Activated CD8-positive, alpha-beta memory T cell treated with anti-CD3 and anti-CD28 coated beads, Interleukin-2, amount 50 U/mL, for 1 hour (primary cell): Measurements from ENCODE around the gene TMEM97.
"Not testable (repeated sequence)": the region's sequence is repeated elsewhere in the genome, so short reads cannot be mapped to it uniquely, and the experiment has no call there.

ENCODE experiments used
- DNase-seq: peaks from one replicate; pipeline ENCODE4 v3.0.0-alpha.2; 2020; ENCODE audit errors: extremely low read depth

Gene TMEM97

GRCh38 chr17:28318759-28319597 lies at the start of gene TMEM97:
TSS of gene TMEM97 (plus strand) at chr17:28319200. CDS start at chr17:28319240, 40 bp downstream.
- DNase-seq: peak; percentile 80

DNA sequence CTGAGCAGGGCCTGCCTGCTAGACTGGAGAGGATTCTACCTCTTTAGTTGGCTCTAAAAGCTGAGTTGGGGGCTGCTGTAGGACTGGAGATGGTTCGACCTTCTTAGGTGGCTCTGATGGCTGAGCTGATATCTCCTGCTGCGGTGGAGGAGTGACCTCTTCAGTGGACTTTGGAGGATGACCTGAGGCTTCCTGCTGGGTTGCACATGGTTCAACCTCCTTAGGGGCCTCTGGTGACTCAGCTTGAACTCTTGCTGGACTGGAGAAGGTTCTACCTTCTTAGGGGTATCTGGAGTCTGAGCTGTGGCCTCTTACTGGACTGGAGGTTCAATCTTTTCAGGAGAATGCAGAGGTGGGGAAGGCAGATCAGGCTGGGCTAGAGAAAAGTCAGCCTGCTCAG lies 48.9 kb upstream of the TMEM97 start:
- DNase-seq: no peak

DNA sequence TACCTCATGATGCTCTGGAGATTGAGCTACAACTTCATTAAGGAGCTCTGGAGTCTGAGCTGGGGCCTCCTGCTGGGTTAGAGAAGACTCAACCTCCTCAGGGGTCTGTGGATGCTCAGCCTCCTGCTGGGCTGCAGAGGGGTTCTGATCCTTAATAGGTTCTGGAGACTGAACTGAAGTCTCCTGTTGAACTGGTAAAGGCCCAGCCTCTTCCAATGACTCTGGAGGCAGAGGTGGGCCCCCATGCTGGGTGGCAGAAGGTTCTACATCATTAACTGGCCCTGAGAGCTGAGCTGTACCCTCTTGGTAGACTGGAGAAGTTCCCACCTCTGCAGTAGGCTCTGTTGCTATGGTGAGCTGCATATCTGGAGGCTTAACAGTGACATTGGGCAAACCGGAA lies 48.1 kb upstream of the TMEM97 start:
- DNase-seq: no peak

DNA sequence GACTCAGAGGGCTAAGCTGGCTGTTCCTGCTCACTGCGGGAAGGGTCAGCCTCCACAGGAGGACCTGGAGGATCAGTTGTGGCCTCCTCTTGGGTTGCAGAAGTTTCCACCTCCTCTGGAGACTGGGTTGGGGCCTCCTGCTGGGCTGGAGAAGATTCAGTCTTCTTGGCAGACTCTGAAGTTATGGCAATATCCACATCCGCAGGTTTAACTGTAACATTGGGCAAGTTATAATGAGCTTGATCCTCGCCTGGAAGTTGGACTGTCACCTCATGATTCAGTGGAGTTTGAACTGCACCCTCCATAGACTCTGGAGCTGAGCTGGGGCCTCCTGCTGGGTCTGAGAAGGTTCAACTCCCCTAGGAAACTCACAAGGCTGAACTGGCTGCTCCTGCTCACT lies 47.6 kb upstream of the TMEM97 start:
- DNase-seq: no peak

DNA sequence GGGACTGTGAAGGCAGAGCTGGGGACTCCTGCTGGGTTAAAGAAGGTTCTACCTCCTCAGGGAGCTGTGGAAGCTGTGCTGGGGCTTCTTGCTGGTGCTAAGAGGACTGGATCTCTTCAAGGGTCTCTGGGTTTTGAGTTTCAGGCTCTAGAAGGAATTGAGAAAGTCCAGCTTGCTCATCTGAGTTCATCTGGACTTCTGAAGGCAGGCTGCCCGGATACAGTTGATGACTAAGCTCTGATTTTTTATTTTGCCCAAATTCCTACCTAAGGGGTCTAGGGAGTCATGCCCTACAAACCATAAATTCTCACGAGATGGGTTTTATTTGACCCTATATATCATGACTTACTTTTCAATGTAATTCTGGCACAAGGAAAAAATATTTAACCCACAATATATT lies 46.8 kb upstream of the TMEM97 start:
- DNase-seq: no peak

- DNase-seq: not testable (repeated sequence)
These were observed 45.7 kb upstream of the TMEM97 start for GRCh38 chr17:28273341-28273740.

- no peak for DNase-seq
These were observed 44.3 kb upstream of the TMEM97 start for GRCh38 chr17:28274591-28275265.

DNA sequence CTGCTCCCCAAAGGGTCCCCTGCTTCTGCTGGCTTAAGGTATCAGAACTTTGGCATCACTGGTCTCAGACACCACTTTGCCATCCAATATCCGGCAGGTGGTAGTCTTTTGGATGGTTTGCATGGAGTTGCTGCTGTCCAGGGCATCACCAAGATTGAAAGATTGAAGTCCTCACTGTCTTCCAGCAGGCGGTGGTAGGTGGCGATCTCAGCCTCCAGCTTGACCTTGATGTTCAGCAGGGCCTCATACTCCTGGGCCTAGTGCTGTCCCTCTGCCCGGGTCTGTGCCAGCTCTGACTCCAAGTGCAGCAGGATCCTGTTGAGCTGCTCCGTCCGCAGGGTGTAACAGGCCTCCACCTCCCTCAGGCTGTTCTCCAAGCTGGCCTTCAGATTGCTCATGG lies 43.0 kb upstream of the TMEM97 start:
- no peak for DNase-seq

DNA sequence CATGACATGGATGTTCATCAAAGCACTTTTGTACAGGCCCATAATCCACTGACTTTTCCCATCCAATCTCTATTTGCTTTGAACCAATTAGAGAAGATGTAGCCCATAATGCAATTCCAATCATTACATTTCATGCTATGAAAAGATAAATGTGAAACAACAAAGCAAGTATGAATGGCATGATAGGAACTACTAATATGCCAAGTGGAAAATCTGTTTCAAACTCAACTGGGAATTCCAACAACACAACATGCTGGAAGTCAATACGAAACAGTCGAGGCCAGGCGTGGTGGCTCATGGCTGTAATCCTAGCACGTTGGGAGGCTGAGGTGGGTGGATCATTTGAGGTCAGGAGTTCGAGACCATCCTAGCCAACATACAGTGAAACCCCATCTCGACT lies 39.6 kb upstream of the TMEM97 start:
- DNase-seq: no peak

DNA sequence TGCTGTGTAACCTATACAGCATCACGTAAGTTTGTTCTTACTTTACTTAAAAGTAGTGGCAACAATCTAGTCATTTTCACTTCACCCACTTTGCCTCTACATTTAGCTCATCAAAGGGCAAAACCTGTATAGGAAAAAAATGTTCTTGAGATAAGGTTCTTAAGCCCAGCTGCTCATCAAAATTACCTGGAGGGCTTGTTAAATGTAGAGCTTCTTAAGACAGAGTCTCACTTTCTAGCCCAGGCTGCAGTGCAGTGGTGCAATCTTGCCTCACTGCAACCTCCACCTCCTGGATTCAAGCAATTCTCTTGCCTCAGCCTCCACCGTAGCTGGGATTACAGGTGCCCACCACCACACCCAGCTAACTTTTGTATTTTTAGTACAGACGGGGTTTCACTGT lies 38.2 kb upstream of the TMEM97 start:
- DNase-seq: no peak

DNA sequence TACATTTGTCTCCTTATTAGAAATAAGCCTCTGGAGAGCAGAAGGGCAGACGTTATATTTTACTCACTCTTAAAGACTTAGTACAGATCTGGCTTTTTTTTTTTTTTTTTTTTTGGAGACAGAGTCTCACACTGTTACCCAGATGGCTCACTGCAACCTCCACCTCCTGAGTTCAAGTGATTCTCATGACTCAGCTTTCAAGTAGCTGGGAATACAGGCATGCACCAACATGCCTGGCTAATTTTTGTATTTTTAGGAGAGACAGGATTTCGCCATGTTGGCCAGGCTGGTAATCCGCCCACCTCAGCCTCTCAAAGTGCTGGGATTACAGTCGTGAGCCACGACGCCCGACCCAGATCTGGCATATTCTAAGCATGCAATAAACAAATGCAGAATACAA lies 36.4 kb upstream of the TMEM97 start:
- no peak for DNase-seq

GRCh38 chr17:28285965-28286364 lies 33.0 kb upstream of the TMEM97 start:
- no peak for DNase-seq

DNA sequence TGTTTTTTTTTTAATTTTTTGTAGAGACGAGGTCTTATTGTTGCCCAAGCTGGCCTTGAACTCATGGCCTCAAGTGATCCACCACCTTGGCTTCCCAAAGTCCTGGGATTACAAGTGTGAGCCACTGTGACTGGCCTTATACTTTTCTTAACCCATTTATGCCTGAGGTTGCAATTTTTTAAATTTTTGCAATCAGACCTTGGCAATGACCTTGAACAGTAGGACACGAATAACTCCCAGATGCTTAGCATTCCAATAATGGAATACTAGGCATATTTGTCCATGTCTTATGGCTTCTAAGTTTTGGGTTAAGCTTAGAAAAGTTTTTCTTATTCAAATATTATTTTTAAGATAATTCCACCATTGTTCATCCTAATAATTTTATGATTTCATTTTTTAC lies 28.3 kb upstream of the TMEM97 start:
- DNase-seq: no peak

DNA sequence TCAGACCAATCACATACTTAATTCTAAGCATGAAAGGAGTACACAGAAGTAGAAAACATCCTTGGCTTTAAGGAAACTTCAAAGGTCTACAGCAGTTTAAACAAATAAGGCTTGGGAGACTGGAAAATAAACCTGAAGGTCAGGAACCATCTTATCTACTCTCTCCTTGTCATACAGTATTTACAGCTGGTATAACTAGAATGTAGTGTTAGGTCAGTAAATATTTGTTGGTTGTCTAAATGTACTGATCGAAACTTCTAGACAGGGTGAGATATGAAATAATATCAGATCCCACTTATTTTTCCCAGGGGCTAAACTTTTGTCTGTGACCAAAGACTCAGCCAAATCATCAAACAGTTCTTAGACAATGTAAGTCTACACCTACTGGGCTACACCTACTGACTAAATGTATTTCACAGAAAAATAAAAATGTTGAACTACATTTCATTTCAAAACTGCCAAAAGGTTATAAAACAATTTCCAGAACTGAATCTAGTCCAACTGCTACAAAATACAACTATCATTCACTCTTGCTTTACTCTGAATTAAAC lies 27.1 kb upstream of the TMEM97 start:
- DNase-seq: no peak

DNA sequence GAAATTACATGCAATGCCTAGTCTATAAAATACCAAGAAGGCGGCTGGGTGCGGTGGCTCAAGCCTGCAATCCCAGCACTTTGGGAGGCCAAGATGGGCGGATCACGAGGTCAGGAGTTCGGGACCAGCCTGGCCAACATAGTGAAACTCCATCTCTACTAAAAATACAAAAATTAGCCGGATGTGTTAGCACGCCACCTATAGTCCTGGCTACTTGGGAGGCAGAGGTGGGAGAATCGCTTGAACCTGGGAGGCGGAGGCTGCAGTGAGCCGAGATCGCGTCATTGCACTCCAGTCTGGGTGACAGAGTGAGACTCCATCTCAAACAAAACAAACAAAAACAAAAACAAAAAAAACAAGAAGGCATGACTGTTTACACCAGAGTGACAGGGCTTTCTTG lies 26.1 kb upstream of the TMEM97 start:
- DNase-seq: not testable (repeated sequence)

GRCh38 chr17:28293994-28294393 lies 25.0 kb upstream of the TMEM97 start:
- DNase-seq: no peak

DNA sequence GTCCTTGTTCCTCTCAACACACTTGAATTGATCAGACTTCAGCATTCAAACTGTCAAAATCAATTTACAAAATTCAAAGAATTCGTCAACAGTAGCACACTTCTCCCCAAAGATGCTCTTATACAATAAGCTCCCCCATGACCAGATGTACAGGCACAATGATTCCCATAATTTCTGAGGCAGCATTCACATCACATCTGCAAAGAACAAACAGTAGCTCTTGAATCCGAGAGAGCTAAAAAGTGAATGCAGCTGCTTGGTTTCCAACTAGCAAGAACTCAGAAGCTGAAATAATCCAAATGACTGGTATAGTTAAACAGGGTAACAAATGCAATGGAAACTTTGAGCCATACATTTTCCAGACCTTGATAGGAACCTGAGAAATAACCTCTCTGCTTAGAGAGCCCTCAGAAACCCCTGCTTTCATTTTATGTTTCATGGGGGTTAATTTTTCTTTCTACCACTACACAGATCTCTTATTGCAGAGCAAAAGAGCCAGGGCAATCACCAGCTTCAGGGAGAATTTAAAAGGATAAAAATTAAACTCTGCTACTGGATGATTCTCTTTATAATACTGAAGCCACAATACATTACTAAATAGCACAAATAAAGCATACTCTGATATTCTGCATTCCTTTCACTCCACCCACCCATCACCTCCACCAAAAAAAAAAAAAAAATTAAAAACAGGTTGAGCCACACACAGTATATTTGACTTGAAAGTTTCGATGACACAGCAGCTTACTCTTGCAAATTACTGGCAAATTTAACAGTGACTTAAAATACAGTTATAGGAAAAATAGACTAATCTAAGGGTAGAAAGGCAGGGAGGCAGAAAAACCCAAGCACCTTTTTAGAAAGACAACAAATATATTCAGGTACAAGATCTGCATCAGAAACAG lies 23.1 kb upstream of the TMEM97 start:
- no peak for DNase-seq

GRCh38 chr17:28298449-28298848 lies 20.6 kb upstream of the TMEM97 start:
- DNase-seq: no peak

DNA sequence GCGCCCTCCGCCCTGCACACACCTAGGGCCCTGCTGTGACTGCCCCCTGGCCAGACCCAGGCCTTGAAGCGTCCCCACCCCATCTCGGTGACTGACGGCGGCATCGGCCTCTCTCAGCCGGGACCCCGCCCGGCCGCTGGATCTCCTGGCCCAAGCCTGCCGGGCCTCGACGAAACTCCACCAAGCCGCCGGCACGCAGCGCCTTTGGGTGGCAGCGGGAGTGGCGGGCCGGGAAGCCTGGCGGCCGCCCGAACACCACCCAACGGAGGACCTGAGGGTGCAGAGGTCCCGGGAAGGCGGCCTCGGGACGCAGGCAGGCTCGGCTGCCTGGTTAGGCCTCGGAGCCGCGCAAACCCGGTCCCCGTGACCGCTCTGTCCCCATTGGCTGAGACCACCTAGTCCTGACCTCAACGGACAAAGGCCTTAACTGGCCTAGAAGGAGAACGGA lies 12.0 kb upstream of the TMEM97 start:
- DNase-seq: no peak

- no peak for DNase-seq
These were observed 5.2 kb upstream of the TMEM97 start for GRCh38 chr17:28313841-28314240.

DNA sequence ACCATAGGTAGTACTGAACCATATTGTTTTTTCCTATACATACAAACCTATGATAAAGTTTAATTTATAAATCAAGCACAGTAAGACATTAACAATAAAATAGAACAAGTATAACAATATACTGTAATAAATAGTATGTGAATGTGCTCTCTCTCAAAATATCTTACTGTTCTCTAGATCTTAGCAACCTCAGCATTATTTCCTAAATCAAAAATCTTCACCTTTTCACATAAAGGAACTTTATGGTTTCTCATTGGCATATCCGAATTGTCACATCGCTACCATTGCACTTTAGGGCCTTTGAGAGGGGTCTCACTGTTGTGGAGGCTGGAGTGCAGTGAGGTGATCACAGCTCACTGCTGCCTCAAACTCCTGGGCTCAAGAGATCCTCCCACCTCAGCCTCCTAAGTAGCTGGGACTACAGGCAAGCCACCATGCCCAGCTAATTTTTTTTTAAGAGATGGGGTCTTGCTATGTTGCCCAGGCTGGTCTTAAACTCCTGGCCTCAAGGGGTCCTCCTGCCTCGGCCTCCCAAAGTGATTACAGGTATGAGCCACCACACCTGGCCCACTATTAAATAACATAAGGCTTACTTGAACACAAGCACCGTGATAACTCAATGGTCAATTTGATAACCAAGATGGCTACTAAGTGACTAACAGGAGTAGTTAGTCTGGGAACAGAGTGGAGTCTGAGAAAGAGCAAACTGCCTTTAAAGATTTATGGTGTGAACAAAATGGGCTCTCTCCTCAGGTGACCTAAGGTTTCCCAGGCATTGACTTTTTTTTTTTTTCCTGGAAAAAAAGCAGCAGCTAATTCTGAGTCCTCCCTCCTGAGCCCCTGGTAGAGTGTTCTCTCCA lies 2.9 kb upstream of the TMEM97 start:
- DNase-seq: no peak
